Measurements from ENCODE around the gene ITGAE. TPM values are rescaled to one million over a fixed set of nuclear protein-coding genes. Genes with fewer than 3 reads are reported as not detected.

Gene ITGAE
- total RNA-seq, 1 donor from 2014 or later, result 23.5 TPM

DNA sequence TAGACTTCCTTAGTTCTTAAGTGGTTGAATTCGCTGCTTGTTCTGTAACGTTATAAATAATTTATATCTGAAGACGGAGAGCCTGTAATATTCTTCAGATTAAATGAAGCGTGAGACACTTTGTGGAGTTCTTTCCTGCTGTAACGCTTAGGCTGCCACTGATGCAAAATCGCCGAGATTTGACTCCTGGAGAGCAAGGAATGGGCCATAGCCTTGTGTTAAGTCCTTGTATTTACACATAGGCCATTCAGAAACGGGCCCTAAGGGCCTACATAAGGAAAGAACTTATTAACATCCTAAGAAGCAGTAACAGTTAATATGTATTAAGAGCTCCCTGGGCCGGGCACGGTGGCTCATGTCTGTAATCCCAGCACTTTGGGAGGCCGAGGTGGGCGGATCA lies 131.4 kb downstream of the ITGAE start:
- no peak for DNase-seq (ENCODE audit: low read depth, low spot score)

DNA sequence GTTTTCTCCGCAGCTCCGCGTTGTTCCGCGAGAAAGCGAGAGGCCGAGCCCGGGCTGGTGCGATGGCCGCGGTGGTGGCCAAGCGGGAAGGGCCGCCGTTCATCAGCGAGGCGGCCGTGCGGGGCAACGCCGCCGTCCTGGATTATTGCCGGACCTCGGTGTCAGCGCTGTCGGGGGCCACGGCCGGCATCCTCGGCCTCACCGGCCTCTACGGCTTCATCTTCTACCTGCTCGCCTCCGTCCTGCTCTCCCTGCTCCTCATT lies 132.0 kb downstream of the ITGAE start:
- DNase-seq (ENCODE audit: low read depth, low spot score), result no peak

DNA sequence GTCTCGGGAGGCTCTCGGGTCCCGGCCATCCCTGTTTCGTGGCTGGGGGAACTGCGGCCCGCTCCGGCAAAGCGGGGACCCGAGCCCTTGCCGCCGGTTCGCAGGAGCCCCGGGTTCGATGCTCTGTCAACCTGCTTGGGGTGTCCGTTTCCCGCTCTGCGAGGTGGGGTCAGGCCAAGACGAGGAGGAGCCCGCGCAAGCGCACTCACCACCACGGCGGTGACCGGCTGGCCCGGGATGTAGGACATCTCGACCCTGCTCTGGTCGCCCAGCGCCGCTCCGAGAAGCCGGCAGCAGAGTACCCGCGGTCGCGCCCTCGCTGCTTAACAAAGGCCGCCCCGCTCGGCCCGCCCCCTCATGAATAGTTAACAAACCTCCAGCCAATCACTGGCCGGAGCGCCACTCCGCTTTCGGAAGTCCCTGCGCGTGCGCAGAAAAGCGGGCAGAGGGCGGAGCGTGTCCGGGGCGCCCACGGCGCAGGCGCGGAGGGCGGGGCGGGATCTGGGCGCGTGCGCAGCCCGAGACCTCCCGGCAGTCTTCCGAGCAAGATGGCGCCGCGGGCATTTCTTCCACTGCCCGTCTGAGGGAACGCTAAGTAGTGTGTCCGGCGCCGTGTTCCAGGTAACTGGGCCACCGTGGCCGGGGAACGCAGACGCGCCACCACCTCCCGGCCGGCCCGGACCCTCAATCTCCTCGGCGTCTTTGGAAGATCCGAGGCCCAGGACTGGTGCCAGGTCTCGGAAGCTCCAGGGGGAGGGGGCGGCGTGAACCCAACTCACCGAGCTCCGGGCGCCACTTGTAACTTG lies 132.5 kb downstream of the ITGAE start, which contains the start of the genes EMC6 and TAX1BP3:
Gene EMC6, plus strand, starts transcription at position 534 of the 806 bp plus-strand sequence. CDS start 335 bp downstream, outside the sequence.
Gene TAX1BP3, minus strand, starts transcription at position 300 of the 806 bp plus-strand sequence. Its CDS starts 52 bp downstream, at position 248.
- peak; percentile 88 for DNase-seq (ENCODE audit: low read depth, low spot score)

DNA sequence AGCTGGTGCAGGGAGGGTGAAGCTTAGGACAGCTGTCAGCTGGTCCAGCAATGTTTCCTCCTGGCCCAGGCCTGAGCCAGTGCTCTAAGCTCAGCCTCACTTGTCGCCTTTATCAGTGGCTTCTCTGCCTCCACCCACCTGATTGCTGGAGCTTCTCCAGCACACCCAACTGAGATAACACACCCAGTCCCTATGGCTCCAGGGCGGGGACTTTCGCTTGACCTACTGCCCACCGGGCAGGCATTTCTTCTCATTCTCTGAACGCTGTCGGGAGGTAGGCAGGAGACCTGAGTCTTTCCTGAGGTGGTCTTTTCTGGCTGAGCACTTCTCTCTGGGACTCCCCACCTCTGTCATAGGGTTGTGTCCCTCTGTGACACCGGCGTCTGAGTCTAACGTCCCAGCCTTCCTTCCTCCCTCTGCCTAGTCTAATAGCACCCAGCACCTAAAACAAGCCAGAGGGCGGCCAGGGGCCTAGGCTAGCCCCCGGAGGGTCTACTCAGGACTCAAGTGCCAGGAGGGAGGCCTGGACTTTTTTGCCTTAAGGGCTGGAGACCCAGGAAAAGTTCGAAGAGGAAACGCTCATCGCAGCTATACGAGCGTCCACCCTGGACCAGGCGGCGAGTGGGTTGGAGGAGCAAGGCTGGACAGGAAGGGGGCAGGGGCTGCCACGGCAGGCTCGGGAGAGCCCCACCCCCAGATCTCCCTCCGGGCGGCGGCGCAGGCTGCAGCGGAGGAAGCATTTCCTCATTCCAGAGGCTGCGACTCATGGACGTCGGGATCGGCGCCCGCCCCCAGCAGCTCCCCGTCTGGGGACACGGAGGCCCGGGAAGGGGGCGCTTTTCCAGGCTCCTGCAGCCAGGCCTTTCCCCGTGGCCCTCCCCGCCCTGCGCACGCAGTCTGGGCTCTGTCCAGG lies 133.4 kb downstream of the ITGAE start:
- DNase-seq (ENCODE audit: low read depth, low spot score), result peak; percentile 78

DNA sequence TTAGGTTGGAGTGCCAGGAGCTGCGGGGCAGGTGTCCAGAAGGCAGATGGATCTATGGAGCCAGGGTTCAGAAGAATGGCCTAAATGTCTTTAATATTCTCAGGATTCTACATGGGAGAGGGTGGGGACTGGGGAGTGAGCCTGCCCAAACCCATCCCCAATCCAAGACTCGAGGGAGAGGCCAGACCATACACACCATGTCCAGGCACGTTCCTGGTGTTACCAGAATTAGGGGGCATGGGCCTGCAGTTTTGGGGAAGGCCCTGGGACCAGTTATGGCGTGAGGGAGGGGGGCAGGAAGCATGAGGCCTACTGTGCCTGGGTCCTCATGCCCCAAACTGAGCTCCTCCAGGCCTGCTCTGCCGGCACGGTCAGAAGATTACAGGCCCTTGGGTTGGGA lies 134.5 kb downstream of the ITGAE start:
- no peak for DNase-seq (ENCODE audit: low read depth, low spot score)

DNA sequence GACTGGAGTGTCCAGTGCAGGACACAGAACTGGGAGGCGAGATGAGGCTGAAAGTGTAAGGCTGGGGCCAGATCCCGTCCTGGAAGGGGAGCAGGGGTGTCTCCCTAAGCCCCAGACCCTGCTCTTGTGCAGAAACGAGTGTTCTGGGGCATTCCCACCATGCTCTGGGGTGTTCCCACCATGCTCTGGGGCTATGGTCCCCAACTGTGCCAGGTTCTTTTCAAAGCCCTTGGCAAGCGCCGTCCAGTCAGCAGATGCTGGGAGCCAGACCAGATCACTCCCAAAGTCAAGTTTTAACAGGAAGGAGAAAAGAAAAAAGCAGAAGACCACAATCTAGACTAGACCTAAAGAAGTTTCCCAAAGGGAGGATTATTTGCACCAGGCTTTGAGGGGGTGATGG lies 135.2 kb downstream of the ITGAE start:
- DNase-seq (ENCODE audit: low read depth, low spot score), result no peak

Other genes with a start within 250 kb of the ITGAE start
- not detected in 2 replicates for gene TRPV3, start 243.4 kb downstream of the ITGAE start, total RNA-seq
- gene TRPV1, start 191.8 kb downstream of the ITGAE start, total RNA-seq, result 0.33 and 0.78 TPM in 2 replicates
- gene SHPK, start 164.9 kb downstream of the ITGAE start, total RNA-seq, result 19.5 and 21.8 TPM in 2 replicates
- 13.1 and 17.7 TPM in 2 replicates for gene CTNS, start 164.4 kb downstream of the ITGAE start, total RNA-seq
- gene TAX1BP3, start 132.6 kb downstream of the ITGAE start, total RNA-seq, result 166 and 230 TPM in 2 replicates
- 17.6 and 23.2 TPM in 2 replicates for gene EMC6, start 132.4 kb downstream of the ITGAE start, total RNA-seq
- gene P2RX5, start 105.0 kb downstream of the ITGAE start, total RNA-seq, result 0.13 and 0.35 TPM in 2 replicates
- 8.9 and 14.9 TPM in 2 replicates for gene HASPIN, start 77.3 kb downstream of the ITGAE start, total RNA-seq
- 19.9 and 27.6 TPM in 2 replicates for gene NCBP3, start 45.1 kb upstream of the ITGAE start, total RNA-seq
- gene CAMKK1, start 91.9 kb upstream of the ITGAE start, total RNA-seq, result 3.4 and 3.8 TPM in 2 replicates
- gene P2RX1, start 115.3 kb upstream of the ITGAE start, total RNA-seq, result 0.11 TPM in 1 of 2 replicates, not detected in the other
- gene ATP2A3, start 163.2 kb upstream of the ITGAE start, total RNA-seq, result 0.53 and 3.6 TPM in 2 replicates